ENCODE data around the gene FAM184B. TPM values are rescaled to one million over a fixed set of nuclear protein-coding genes. Genes with fewer than 3 reads are reported as not detected.

FAM184B gene
- polyA plus RNA-seq, 2 of the 4 experiments (the other 2 are of a cell fraction), result not detected

GRCh38 chr4:17701882-17702281, 79.5 kb downstream of the FAM184B start:
- ATAC-seq (no peak), FAIRE-seq (no peak), DNase-seq (ENCODE audit: low read depth in 1 of 2, low spot score in 1 of 2) (no peak)
- ChIA-PET CTCF (no interaction called here), POLR2A (no interaction called here)
- Histone ChIP-seq H3K27ac (no peak overlapping the region), H3K4me2 (no peak overlapping the region), H3K4me3 (no peak overlapping the region), H3K4me1 (no peaks in the 10 kb centered on the region), H3K9me3 (no peaks in the 10 kb centered on the region)
- 76% methylated on average over 4 of the region's 4 CpGs for WGBS (ENCODE audit: missing lambda C conversion rate)
- no peak for TF ChIP-seq RFX5 (IDR thresholded peaks at IDR 0.05)
- no peak for TF ChIP-seq HOXB13 (CRISPR knock-in tag; IDR thresholded peaks at IDR 0.05; ENCODE audit: low read depth)
- TF ChIP-seq NFE2L2 (conservative IDR thresholded peaks at IDR 0.05; ENCODE audit: low read length), result no peak
- no peak for TF ChIP-seq CEBPB (IDR thresholded peaks at IDR 0.05)
- TF ChIP-seq, protein P1, sequence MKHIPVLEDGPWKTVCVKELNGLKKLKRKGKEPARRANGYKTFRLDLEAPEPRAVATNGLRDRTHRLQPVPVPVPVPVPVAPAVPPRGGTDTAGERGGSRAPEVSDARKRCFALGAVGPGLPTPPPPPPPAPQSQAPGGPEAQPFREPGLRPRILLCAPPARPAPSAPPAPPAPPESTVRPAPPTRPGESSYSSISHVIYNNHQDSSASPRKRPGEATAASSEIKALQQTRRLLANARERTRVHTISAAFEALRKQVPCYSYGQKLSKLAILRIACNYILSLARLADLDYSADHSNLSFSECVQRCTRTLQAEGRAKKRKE (CRISPR knock-in tag; IDR thresholded peaks at IDR 0.05; ENCODE audit: low read depth), result no peak
- TF ChIP-seq ZNF302 (CRISPR knock-in tag; IDR thresholded peaks at IDR 0.05), result no peak
- no peak for TF ChIP-seq HES2 (IDR thresholded peaks at IDR 0.05)
- no peak for TF ChIP-seq ELK1 (IDR thresholded peaks at IDR 0.05; ENCODE audit: low read depth, low read length)
- TF ChIP-seq RAD21 (conservative IDR thresholded peaks at IDR 0.05 in 1 of 2, IDR thresholded peaks at IDR 0.05 in 1 of 2), result no peak
- TF ChIP-seq EHF (CRISPR knock-in tag; IDR thresholded peaks at IDR 0.05), result no peak
- TF ChIP-seq NR3C1 (IDR thresholded peaks at IDR 0.05), result no peak
- TF ChIP-seq TFCP2L1 (CRISPR knock-in tag; IDR thresholded peaks at IDR 0.05), result no peak
- TF ChIP-seq RNF2 (IDR thresholded peaks at IDR 0.05; ENCODE audit: borderline replicate concordance, low read depth), result no peak

DNA sequence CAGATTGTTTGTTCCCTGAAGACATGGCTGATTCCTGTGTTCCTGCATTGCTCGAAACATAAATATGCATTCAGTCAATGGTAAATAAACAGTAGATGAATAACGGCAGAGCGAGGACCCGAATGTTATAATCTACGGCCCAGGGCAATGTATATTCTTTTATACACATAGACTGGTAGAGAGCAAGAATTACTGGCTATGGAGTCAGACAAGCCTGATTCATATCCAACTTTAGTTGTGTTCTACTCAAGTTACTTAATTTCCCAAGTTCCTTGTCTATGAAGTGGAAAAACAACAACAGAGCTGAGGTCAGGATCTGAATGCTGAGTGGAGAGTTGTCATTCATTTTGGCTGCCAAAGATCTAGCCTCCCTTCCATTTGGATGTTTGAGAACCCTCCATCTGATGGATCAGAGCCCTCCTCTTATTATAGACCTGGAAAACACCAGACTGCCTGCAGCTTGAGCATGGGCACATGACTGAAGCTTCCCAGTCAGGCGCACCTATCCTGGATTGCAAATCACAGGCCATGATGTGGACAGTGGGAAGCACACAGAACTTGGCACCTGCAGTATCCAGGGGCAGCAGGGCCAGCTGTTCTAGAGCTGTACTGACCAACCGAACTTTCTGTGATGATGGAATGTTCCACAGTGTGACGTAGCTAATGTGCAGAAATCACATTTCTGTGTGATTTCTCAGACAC, 80.1 kb downstream of the FAM184B start:
- ATAC-seq (no peak), FAIRE-seq (no peak), DNase-seq (ENCODE audit: low read depth in 1 of 2, low spot score in 1 of 2) (no peak)
- 55% methylated on average over 7 of the region's 8 CpGs for WGBS (ENCODE audit: missing lambda C conversion rate)
- no peak overlapping the region for H3K4me2 ChIP-seq
- no peaks in the 10 kb centered on the region for H3K4me1 ChIP-seq
- no peak overlapping the region for H3K4me3 ChIP-seq
- H3K27ac ChIP-seq, result no peak overlapping the region
- TF ChIP-seq, protein P2, sequence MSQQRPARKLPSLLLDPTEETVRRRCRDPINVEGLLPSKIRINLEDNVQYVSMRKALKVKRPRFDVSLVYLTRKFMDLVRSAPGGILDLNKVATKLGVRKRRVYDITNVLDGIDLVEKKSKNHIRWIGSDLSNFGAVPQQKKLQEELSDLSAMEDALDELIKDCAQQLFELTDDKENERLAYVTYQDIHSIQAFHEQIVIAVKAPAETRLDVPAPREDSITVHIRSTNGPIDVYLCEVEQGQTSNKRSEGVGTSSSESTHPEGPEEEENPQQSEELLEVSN (IDR thresholded peaks at IDR 0.05; ENCODE audit: borderline replicate concordance, low read depth), result no peak
- TF ChIP-seq NFE2L2 (conservative IDR thresholded peaks at IDR 0.05; ENCODE audit: low read length), result no peak
- no peaks in the 10 kb centered on the region for H3K9me3 ChIP-seq
- CTCF ChIA-PET, result no interaction called here
- POLR2A ChIA-PET, result no interaction called here

GRCh38 chr4:17699380-17699779, 82.0 kb downstream of the FAM184B start:
- CTCF ChIA-PET, result no interaction called here
- Histone ChIP-seq H3K4me1 (no peaks in the 10 kb centered on the region), H3K9me3 (no peaks in the 10 kb centered on the region), H3K27ac (no peak overlapping the region), H3K4me2 (no peak overlapping the region), H3K4me3 (no peak overlapping the region)
- FAIRE-seq (no peak), ATAC-seq (no peak), DNase-seq (ENCODE audit: low read depth in 1 of 2, low spot score in 1 of 2) (no peak)
- no peak for TF ChIP-seq HOXB5 (CRISPR knock-in tag; IDR thresholded peaks at IDR 0.05)
- no peak for TF ChIP-seq HDAC2 (IDR thresholded peaks at IDR 0.05)
- no peak for TF ChIP-seq KDM1A (IDR thresholded peaks at IDR 0.05; ENCODE audit: low read depth)
- no peak for TF ChIP-seq HOXA7 (CRISPR knock-in tag; IDR thresholded peaks at IDR 0.05)
- no peak for TF ChIP-seq HOXB13 (CRISPR knock-in tag; IDR thresholded peaks at IDR 0.05; ENCODE audit: low read depth)
- no peak for TF ChIP-seq NPAS2 (CRISPR knock-in tag; IDR thresholded peaks at IDR 0.05; ENCODE audit: borderline replicate concordance)
- no peak for TF ChIP-seq POLR2A (IDR thresholded peaks at IDR 0.05; ENCODE audit: low read length)
- TF ChIP-seq NFE2L2 (conservative IDR thresholded peaks at IDR 0.05; ENCODE audit: low read length), result no peak
- no peak for TF ChIP-seq RFX5 (IDR thresholded peaks at IDR 0.05)
- TF ChIP-seq, protein P3, sequence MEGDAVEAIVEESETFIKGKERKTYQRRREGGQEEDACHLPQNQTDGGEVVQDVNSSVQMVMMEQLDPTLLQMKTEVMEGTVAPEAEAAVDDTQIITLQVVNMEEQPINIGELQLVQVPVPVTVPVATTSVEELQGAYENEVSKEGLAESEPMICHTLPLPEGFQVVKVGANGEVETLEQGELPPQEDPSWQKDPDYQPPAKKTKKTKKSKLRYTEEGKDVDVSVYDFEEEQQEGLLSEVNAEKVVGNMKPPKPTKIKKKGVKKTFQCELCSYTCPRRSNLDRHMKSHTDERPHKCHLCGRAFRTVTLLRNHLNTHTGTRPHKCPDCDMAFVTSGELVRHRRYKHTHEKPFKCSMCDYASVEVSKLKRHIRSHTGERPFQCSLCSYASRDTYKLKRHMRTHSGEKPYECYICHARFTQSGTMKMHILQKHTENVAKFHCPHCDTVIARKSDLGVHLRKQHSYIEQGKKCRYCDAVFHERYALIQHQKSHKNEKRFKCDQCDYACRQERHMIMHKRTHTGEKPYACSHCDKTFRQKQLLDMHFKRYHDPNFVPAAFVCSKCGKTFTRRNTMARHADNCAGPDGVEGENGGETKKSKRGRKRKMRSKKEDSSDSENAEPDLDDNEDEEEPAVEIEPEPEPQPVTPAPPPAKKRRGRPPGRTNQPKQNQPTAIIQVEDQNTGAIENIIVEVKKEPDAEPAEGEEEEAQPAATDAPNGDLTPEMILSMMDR (IDR thresholded peaks at IDR 0.05), result no peak
- TF ChIP-seq RNF2 (IDR thresholded peaks at IDR 0.05; ENCODE audit: borderline replicate concordance, low read depth), result no peak
- no peak for TF ChIP-seq MYC (IDR thresholded peaks at IDR 0.05; ENCODE audit: borderline replicate concordance, low read length)
- TF ChIP-seq EHMT2 (IDR thresholded peaks at IDR 0.05; ENCODE audit: low read depth), result no peak
- no peak for TF ChIP-seq ZC3H11A (IDR thresholded peaks at IDR 0.05)
- no peak for TF ChIP-seq MAX (IDR thresholded peaks at IDR 0.05)
- 40% methylated on average over 2 of the region's 2 CpGs for WGBS (ENCODE audit: missing lambda C conversion rate)
- POLR2A ChIA-PET, result no interaction called here
